Measurements from ENCODE around the gene MARK1. TPM values are rescaled to one million over a fixed set of nuclear protein-coding genes. Genes with fewer than 3 reads are reported as not detected.

The MARK1 gene
- total RNA-seq, 4 donors from 2014 or later, result 11.1 to 12.9 (median 11.9) TPM

DNA sequence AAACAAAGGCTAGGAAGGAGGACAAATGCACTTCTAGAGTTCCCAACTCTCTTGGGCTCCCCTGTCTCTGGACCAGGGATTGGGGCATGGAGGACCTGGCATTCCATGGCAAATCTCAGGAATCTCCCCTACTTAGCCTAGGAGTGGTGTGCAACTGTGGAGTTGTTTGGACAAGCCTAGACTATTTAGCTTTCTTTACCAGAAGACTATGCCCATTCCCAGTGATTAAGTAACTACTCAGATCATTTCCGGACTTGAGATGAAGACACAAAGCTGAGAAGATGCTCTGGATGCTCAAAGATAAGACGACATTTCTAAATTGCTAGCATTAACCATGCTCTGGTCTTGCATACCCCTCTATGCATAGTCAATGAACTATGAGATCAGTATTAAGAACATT is 13.7 kb upstream of the MARK1 start:
- TF ChIP-seq, protein P1, sequence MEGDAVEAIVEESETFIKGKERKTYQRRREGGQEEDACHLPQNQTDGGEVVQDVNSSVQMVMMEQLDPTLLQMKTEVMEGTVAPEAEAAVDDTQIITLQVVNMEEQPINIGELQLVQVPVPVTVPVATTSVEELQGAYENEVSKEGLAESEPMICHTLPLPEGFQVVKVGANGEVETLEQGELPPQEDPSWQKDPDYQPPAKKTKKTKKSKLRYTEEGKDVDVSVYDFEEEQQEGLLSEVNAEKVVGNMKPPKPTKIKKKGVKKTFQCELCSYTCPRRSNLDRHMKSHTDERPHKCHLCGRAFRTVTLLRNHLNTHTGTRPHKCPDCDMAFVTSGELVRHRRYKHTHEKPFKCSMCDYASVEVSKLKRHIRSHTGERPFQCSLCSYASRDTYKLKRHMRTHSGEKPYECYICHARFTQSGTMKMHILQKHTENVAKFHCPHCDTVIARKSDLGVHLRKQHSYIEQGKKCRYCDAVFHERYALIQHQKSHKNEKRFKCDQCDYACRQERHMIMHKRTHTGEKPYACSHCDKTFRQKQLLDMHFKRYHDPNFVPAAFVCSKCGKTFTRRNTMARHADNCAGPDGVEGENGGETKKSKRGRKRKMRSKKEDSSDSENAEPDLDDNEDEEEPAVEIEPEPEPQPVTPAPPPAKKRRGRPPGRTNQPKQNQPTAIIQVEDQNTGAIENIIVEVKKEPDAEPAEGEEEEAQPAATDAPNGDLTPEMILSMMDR (IDR thresholded peaks at IDR 0.05), result no peak
- no peak for TF ChIP-seq EP300 (IDR thresholded peaks at IDR 0.05)
- no peak for TF ChIP-seq POLR2A (IDR thresholded peaks at IDR 0.05)
- no peak overlapping the region for H3K27ac ChIP-seq
- H3K4me1 ChIP-seq, result no peaks in the 10 kb centered on the region
- H3K27me3 ChIP-seq, result no peaks in the 10 kb centered on the region
- no peak overlapping the region for H3K4me3 ChIP-seq
- 92 to 95% methylated on average over 2 of the region's 2 CpGs for WGBS, 2 donors
- H3K36me3 ChIP-seq, result no peaks in the 10 kb centered on the region
- no peaks in the 10 kb centered on the region for H3K9me3 ChIP-seq
- DNase-seq (ENCODE audit: low spot score in 2 of 2), result no peak

DNA sequence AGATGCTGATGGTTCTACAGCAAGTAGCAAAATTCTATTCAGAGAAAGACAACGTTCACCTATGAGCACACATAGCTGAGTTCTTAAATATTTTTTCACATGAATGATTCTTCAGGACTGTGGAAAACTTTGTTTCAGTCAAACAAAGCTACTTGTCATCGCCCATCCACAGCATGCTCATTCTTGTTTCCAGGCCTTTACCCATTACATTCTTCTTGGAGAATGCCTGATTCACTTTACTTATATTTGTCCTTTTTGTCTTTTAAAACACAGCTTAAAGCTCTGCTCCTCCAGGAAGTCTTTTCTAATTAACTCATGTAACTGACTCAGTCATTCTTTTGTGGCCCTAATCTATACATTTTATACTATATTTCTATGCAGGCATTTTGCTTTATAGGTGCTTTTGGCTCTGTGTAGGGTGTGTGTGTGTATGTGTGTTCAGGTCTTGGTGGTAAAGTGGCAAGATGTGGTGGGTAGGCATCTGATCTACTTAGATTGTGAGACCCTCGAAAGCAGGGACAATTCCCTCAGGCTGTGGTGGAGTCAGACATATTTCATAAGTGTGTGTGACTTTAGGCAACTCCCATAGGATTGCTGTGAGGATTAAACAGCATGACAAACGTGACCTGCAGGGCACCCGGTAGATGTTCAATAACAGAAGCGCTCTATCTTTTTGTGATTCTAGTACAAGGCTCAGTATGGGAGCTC is 11.8 kb upstream of the MARK1 start:
- Histone ChIP-seq H3K36me3 (no peaks in the 10 kb centered on the region), H3K4me3 (no peak overlapping the region), H3K27me3 (no peaks in the 10 kb centered on the region), H3K9me3 (no peaks in the 10 kb centered on the region), H3K4me1 (no peaks in the 10 kb centered on the region), H3K27ac (no peak overlapping the region)
- TF ChIP-seq, protein P1 (IDR thresholded peaks at IDR 0.05), result no peak
- TF ChIP-seq POLR2A (IDR thresholded peaks at IDR 0.05) (no peak), EP300 (IDR thresholded peaks at IDR 0.05) (no peak)
- DNase-seq (ENCODE audit: low spot score in 2 of 2), result no peak
- 53 to 67% methylated on average over 6 of the region's 6 CpGs for whole genome bisulfite sequencing, 2 donors

DNA sequence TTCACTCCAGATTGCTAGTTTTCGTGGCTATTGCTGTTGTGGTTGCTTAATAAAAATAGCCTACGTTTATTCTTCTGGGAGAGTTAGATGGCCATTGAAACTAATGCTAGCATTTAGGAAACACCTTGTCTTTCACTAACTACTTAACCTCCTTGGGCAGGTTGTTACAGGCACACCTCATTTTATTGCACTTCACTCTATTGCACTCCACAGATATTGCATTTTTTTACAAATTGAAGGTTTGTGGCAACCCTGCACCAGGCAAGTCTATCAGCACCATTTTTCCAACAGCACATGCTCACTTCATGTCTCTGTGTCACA is 11.3 kb upstream of the MARK1 start:
- 79 to 86% methylated on average over 2 of the region's 2 CpGs for WGBS, 2 donors
- no peaks in the 10 kb centered on the region for H3K36me3 ChIP-seq
- H3K4me3 ChIP-seq, result no peak overlapping the region
- H3K27ac ChIP-seq, result no peak overlapping the region
- H3K27me3 ChIP-seq, result no peaks in the 10 kb centered on the region
- no peak for DNase-seq (ENCODE audit: low spot score in 2 of 2)
- H3K9me3 ChIP-seq, result no peaks in the 10 kb centered on the region
- no peak for TF ChIP-seq EP300 (IDR thresholded peaks at IDR 0.05)
- TF ChIP-seq, protein P1 (IDR thresholded peaks at IDR 0.05), result no peak
- no peak for TF ChIP-seq POLR2A (IDR thresholded peaks at IDR 0.05)
- H3K4me1 ChIP-seq, result no peaks in the 10 kb centered on the region

DNA sequence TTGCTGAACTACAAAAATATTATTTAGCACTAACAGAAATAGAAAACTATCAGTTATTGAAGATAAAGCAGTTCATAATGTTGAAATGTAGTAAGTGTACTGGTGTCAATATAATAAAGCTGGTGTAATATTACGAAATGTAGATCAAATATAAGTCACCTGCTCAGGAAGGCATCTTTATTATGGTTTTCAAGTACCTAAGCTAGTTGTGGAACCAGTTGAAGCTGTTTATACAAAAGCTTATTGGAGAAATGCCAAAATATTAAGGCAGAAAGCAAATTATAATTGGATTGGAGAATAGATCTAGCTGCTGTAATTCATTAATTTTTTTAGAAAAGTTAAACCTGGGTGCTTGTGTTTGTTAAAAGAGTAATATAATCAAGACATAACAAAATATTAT is 6.2 kb upstream of the MARK1 start:
- WGBS, 2 donors, result 86 to 94% methylated on average over 1 of the region's 1 CpG
- no peak for DNase-seq (ENCODE audit: low spot score in 2 of 2)
- Histone ChIP-seq H3K36me3 (no peaks in the 10 kb centered on the region), H3K4me1 (peaks cover 0 to 1% (median 0%) of the 10 kb centered on the region in 4 donors), H3K27ac (no peak overlapping the region), H3K9me3 (no peaks in the 10 kb centered on the region), H3K4me3 (no peak overlapping the region), H3K27me3 (no peaks in the 10 kb centered on the region)
- no peak for TF ChIP-seq POLR2A (IDR thresholded peaks at IDR 0.05)
- TF ChIP-seq, protein P1 (IDR thresholded peaks at IDR 0.05), result no peak
- no peak for TF ChIP-seq EP300 (IDR thresholded peaks at IDR 0.05)

DNA sequence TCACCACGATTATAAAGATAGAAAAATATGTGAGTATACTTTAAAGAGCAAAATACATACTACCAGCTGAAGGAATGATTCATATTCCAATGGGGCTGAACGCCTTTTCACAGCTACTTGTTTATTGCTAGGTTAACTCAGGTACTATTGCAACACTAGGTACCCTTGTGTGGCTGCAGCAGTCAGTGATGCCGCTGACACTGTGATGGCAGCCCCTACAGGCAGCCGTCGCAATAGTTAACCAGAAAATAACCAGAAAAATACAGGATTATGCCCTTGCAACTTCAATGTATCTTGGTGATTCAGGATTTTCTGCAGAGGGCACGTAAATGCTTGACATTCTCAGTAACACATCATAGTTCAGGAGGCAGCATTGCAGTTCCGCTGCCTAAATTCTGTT is 1.6 kb upstream of the MARK1 start:
- DNase-seq (ENCODE audit: low spot score in 2 of 2), result no peak
- WGBS, 2 donors, result 66 to 68% methylated on average over 7 of the region's 7 CpGs
- no peak overlapping the region for H3K27ac ChIP-seq

More for the DNA sequence above, 1.6 kb upstream of the MARK1 start:
- Histone ChIP-seq H3K4me3 (no peak overlapping the region), H3K27me3 (no peaks in the 10 kb centered on the region), H3K4me1 (peaks cover 0 to 12% (median 0%) of the 10 kb centered on the region in 4 donors), H3K36me3 (no peaks in the 10 kb centered on the region), H3K9me3 (no peaks in the 10 kb centered on the region)
- no peak for TF ChIP-seq POLR2A (IDR thresholded peaks at IDR 0.05)
- TF ChIP-seq, protein P1 (IDR thresholded peaks at IDR 0.05), result no peak
- no peak for TF ChIP-seq EP300 (IDR thresholded peaks at IDR 0.05)

Data from tibial nerve (tissue), 4 donors.